T-helper 1 cell treated with Interleukin-12 subunit alpha and Interleukin-12 subunit beta and Interleukin-4 antibody, amounts not matched to agents 30 μg/mL and 1 μg/mL, for 36 hours (primary cell): ENCODE results near the gene ACSM2A.
"Not testable (repeated sequence)": the region's sequence is repeated elsewhere in the genome, so short reads cannot be mapped to it uniquely, and the experiment has no call there.

ENCODE experiments used
- H3K27ac Mint-ChIP-seq: one replicate; pipeline ENCODE4 v1.8.0; 2021; ENCODE audit warnings: mild to moderate bottlenecking, mixed read lengths
- H3K27me3 Mint-ChIP-seq: one replicate; pipeline ENCODE4 v1.8.0; 2021; ENCODE audit warnings: low read depth, mixed read lengths
- H3K36me3 Mint-ChIP-seq: one replicate; pipeline ENCODE4 v1.8.0; 2021; ENCODE audit warnings: low read depth, mixed read lengths
- H3K4me1 Mint-ChIP-seq: one replicate; pipeline ENCODE4 v1.8.0; 2021; ENCODE audit warnings: low read depth, mixed read lengths
- H3K4me3 Mint-ChIP-seq: one replicate; pipeline ENCODE4 v1.8.0; 2021; ENCODE audit warnings: mild to moderate bottlenecking, moderate library complexity, mixed read lengths
- H3K9me3 Mint-ChIP-seq: one replicate; pipeline ENCODE4 v1.8.0; 2021; ENCODE audit warnings: mixed read lengths

Gene ACSM2A

DNA sequence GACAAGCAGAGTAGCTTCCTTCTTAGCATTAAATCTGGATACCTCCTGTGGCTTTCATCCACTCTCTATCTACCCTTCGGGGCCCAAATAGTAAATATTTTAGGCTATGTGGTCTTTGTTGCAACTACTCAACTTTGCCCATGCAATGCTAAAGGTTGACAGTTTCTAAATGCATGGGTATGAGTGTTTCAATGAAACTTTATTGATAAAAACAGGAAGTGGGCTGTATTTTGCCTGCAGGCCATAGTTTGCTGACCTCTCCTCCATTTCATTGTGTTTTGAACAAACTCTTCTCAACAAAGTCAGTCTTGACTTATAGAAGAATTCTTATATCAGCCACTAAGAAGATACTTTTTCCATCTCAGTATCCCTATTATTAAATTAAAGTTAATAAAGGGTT lies 34.1 kb downstream of the ACSM2A start:
- H3K36me3 Mint-ChIP-seq: no peaks in the 10 kb centered on the region
- H3K27ac Mint-ChIP-seq: no peak overlapping the region
- H3K4me3 Mint-ChIP-seq: no peak overlapping the region
- H3K4me1 Mint-ChIP-seq: no peaks in the 10 kb centered on the region
- no peaks in the 10 kb centered on the region for H3K9me3 Mint-ChIP-seq
- H3K27me3 Mint-ChIP-seq: no peaks in the 10 kb centered on the region

DNA sequence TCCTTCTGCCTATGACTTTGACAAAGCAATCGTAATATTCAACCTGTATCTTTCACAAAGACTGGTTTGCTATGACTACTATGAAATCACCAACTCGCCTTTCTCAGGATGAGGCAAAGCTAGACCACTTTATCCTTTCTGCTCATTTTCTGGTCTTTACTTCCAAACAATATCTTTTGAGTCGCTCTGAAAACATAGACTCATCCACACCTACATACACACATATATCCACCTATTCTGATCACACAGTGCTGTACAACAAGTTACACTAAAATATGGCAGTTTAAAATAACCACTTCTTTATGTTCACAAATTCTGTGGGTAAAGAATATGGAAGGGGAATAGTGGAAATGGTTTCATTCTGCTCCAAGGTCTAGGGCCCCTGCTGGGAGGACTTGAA lies 39.7 kb downstream of the ACSM2A start:
- H3K36me3 Mint-ChIP-seq, H3K4me3 Mint-ChIP-seq, H3K4me1 Mint-ChIP-seq, H3K27ac Mint-ChIP-seq, H3K9me3 Mint-ChIP-seq, H3K27me3 Mint-ChIP-seq: not testable (repeated sequence)

DNA sequence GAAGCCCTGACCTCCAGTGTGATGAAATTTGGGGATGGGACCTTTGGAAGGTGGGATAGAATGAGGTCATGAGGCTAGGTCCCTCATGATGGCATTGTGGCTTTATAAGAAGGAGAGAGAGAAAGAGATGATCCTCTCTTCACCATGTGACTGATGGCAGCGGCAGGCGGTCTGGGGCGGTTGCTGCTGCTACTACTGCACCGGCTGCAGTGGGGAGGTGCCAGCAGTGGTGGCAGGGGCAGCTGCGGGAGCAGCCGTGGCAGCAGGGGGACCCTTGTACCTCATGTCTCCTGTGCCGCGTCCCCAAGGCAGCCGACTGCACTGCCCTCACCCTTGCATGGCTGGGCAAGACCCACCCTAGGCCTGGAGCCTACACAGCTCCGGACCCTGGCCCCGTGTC lies 40.1 kb downstream of the ACSM2A start:
- not testable (repeated sequence) for H3K4me3 Mint-ChIP-seq, H3K27ac Mint-ChIP-seq, H3K9me3 Mint-ChIP-seq, H3K4me1 Mint-ChIP-seq, H3K36me3 Mint-ChIP-seq, H3K27me3 Mint-ChIP-seq

DNA sequence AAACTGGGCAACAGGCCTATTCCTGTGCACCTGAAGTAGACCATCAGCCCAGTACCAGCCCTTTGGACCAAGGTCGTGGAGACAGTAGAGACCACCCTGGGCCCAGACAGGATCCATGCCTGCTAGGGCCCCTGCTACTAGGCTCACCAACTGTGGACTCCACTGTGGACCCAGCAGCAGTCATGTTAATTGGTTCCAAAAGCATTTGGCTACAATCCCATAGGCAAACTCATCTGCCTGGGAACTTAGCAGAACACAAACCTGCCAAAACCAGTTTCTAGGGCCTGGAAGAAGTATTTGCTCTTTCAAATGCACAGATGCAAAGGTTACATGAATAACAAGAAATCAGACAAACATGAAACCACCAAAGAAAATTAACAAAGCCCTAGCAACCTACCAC lies 53.1 kb downstream of the ACSM2A start:
- Mint-ChIP-seq H3K4me3 (no peak overlapping the region), H3K9me3 (peaks cover 29% of the 10 kb centered on the region), H3K27me3 (no peaks in the 10 kb centered on the region)

DNA sequence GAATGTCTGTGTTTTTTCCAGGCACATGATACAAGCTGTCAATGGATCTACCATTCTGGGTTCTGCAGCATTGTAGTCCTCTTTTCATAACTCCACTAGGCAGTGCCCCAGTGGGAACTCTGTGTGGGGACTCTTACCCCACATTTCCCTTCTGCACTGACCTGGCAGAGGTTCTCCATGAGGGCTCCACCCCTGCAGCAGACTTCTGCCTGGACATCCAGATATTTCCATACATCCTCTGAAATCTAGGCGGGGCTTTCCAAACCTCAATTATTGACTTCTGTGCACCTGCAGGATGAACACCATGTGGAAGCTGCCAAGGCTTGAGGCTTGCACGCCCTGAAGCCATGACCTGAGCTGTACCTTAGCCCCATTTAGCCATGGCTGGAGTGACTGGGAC lies 56.0 kb downstream of the ACSM2A start:
- Mint-ChIP-seq H3K4me1 (no peaks in the 10 kb centered on the region), H3K36me3 (no peaks in the 10 kb centered on the region), H3K9me3 (peaks cover 29% of the 10 kb centered on the region), H3K27me3 (no peaks in the 10 kb centered on the region), H3K4me3 (no peak overlapping the region), H3K27ac (no peak overlapping the region)

More for the DNA sequence above, 53.1 kb downstream of the ACSM2A start:
- Mint-ChIP-seq H3K4me1 (no peaks in the 10 kb centered on the region), H3K27ac (no peak overlapping the region), H3K36me3 (no peaks in the 10 kb centered on the region)

DNA sequence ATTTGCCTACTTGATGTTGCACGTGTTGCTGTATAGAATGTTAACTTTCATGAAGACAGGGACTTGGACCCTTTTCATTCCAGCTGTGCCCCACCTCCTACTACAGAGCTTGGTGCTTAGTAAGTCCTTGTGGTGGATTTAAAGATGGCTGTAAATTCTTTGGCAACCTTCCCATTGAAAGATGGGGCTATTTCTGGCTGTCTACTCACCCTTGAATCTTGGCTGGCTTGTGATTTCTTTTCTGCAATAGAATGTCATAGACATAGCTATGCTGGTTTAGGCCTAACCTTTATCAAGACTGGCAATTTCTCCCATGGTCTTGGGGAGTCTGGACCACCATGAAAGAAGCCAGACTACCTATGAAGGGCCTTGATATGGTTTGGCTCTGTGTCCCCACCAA lies 59.0 kb downstream of the ACSM2A start:
- Mint-ChIP-seq H3K27ac (no peak overlapping the region), H3K27me3 (peaks cover 5% of the 10 kb centered on the region), H3K4me1 (no peaks in the 10 kb centered on the region), H3K9me3 (peaks cover 29% of the 10 kb centered on the region), H3K4me3 (no peak overlapping the region), H3K36me3 (no peaks in the 10 kb centered on the region)

DNA sequence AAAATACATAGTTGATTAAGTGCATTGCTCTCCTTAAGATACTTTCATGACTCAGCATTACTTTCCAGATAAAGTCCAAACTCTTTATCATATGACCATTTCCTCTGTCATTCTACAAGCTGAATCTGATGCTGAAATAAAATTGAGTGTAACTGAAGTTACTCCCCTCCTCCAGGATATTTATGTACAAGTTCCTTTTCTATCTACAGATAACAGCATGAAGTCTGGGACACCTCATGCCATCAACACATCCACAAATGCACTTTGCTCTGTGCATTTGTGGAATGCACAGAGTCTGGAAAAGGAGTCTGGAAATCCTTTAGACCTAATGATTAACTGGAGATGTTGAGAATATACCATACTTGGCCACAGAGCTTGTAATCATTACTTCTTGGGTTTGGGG lies 64.4 kb downstream of the ACSM2A start:
- H3K27me3 Mint-ChIP-seq: peaks cover 5% of the 10 kb centered on the region
- H3K36me3 Mint-ChIP-seq: no peaks in the 10 kb centered on the region
- no peaks in the 10 kb centered on the region for H3K9me3 Mint-ChIP-seq
- H3K4me3 Mint-ChIP-seq: no peak overlapping the region
- no peaks in the 10 kb centered on the region for H3K4me1 Mint-ChIP-seq
- no peak overlapping the region for H3K27ac Mint-ChIP-seq

DNA sequence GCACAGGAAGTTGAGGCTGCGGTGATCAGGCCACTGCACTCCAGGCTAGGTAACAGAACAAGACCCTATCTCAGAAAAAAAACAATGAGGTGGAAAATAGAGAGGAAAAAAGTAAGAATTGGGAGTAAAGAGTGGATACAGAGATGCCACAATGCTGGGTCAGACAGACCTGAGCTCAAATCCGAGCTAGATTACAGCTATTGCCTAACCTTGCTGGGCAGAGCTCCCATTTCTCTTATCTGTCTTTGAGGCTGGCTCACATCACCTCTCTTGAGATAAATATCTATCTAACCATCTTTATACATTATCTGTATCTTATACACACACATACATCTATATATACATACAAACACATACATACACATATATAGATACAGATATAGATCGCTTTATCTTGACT lies 65.8 kb downstream of the ACSM2A start:
- Mint-ChIP-seq H3K9me3 (no peaks in the 10 kb centered on the region), H3K27ac (no peak overlapping the region), H3K4me1 (no peaks in the 10 kb centered on the region), H3K36me3 (no peaks in the 10 kb centered on the region), H3K4me3 (no peak overlapping the region), H3K27me3 (peaks cover 5% of the 10 kb centered on the region)

DNA sequence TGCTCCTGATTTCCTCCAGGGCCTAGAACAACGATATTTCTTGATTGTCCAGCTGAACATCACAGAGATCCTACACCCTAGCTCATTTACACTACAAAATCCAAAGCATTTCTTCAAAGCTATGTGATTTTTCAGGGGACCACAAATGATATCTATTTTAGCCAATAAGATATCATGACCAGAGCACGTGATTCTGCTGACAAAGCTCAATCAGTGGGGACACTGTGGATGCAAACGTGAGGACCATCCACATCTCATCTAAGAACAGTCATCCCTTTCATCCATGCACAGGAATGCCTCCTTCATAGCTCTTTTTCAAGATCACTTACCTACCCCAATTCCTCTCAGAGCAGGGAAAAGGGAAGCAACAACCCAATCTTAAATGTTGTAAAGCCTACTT lies 67.9 kb downstream of the ACSM2A start:
- Mint-ChIP-seq H3K27me3 (no peaks in the 10 kb centered on the region), H3K27ac (no peak overlapping the region)

DNA sequence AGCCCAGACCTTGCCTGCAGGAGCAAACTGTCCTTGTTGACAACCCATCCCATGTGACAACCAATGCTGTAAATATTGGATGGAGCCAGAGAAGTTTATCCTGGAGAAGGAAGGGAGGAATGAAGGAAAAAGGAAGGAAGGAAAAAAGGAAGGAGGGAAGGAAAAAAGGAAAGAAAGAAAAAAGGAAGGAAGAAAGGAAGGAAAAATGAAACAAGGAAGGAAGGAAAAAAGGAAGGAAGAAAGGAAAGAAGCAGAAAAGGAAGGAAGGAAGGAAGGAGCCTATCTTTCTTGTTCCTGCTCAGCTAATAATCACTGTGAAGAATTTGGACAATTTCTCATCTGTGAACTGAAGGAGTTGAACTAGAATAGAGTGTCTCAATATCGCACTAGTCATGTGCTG lies 68.8 kb downstream of the ACSM2A start:
- H3K27ac Mint-ChIP-seq: no peak overlapping the region
- H3K4me1 Mint-ChIP-seq: no peaks in the 10 kb centered on the region
- no peaks in the 10 kb centered on the region for H3K36me3 Mint-ChIP-seq
- no peaks in the 10 kb centered on the region for H3K27me3 Mint-ChIP-seq
- H3K9me3 Mint-ChIP-seq: no peaks in the 10 kb centered on the region
- H3K4me3 Mint-ChIP-seq: no peak overlapping the region

More for the DNA sequence above, 67.9 kb downstream of the ACSM2A start:
- Mint-ChIP-seq H3K9me3 (no peaks in the 10 kb centered on the region), H3K4me1 (no peaks in the 10 kb centered on the region), H3K4me3 (no peak overlapping the region), H3K36me3 (no peaks in the 10 kb centered on the region)

DNA sequence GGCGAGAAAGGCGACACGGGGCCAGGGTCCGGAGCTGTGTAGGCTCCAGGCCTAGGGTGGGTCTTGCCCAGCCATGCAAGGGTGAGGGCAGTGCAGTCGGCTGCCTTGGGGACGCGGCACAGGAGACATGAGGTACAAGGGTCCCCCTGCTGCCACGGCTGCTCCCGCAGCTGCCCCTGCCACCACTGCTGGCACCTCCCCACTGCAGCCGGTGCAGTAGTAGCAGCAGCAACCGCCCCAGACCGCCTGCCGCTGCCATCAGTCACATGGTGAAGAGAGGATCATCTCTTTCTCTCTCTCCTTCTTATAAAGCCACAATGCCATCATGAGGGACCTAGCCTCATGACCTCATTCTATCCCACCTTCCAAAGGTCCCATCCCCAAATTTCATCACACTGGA lies 80.5 kb downstream of the ACSM2A start:
- H3K27ac Mint-ChIP-seq, H3K9me3 Mint-ChIP-seq, H3K27me3 Mint-ChIP-seq, H3K36me3 Mint-ChIP-seq, H3K4me1 Mint-ChIP-seq, H3K4me3 Mint-ChIP-seq: not testable (repeated sequence)

DNA sequence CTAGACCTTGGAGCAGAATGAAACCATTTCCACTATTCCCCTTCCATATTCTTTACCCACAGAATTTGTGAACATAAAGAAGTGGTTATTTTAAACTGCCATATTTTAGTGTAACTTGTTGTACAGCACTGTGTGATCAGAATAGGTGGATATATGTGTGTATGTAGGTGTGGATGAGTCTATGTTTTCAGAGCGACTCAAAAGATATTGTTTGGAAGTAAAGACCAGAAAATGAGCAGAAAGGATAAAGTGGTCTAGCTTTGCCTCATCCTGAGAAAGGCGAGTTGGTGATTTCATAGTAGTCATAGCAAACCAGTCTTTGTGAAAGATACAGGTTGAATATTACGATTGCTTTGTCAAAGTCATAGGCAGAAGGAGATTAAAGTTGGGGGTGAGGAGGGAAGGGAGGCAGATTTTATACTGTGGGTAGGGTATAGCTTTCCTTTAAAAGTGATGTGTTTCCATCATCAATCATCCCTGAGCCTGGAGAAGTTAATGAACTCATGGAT lies 81.0 kb downstream of the ACSM2A start:
- not testable (repeated sequence) for H3K4me1 Mint-ChIP-seq, H3K36me3 Mint-ChIP-seq, H3K27me3 Mint-ChIP-seq, H3K9me3 Mint-ChIP-seq, H3K27ac Mint-ChIP-seq, H3K4me3 Mint-ChIP-seq

DNA sequence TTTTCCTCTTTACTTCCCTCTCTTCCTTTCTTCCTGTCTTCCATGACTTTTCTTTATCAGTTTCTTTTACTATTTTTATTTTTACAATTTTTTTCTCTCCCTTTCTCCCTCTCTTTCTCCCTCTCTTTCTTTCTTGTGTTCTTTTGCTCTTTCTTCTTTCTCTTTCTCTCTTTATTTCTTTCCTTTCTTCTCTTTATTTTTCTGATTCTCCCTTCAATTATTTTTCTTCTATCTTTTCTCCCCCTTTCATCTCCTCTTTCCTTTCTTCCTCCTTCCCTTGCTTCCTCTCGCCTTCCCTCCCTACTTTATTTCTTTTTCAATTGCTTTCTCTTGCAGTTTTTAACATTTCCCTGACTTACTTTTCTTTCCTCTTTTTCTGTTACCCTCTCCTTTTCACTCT lies 85.3 kb downstream of the ACSM2A start:
- H3K27me3 Mint-ChIP-seq, H3K36me3 Mint-ChIP-seq, H3K4me3 Mint-ChIP-seq, H3K27ac Mint-ChIP-seq, H3K4me1 Mint-ChIP-seq, H3K9me3 Mint-ChIP-seq: not testable (repeated sequence)
